Body of pancreas (tissue), 4 donors: ENCODE measurements around the gene MPZL1. TPM values are rescaled to one million over a fixed set of nuclear protein-coding genes. Genes with fewer than 3 reads are reported as not detected.

ENCODE experiments used
- ATAC-seq: fragments of 150-250 bp; one replicate; pipeline ENCODE4 v1.9.1; 2016
- DNase-seq, 4 donors: peaks; one replicate each; pipeline ENCODE4 v3.0.0-alpha.2; 2019
- H3K27ac ChIP-seq, 4 donors: fragments of 200-600 bp; sonication (generic); 1 replicate in 3 of 4; 2 replicates in 1 of 4; pipeline versions ENCODE4 v1.5.1 to v1.6.1; 2016 to 2019; ENCODE audit warnings: mild to moderate bottlenecking in 1 of 4, mixed read lengths in 1 of 4, moderate library complexity in 1 of 4
- H3K27me3 ChIP-seq, 2 donors: fragments of 200-600 bp; sonication (generic); one replicate each; pipeline ENCODE4 v1.6.0; 2016; ENCODE audit warnings: mild to moderate bottlenecking in 1 of 2
- H3K36me3 ChIP-seq, 2 donors: fragments of 200-600 bp; sonication (generic); replicated peaks in 1 of 2; 2 replicates each; pipeline ENCODE4 v1.5.1; 2016; ENCODE audit warnings: low read depth in 2 of 2; ENCODE audit not compliant: insufficient read depth in 1 of 2
- H3K4me1 ChIP-seq: fragments of 200-600 bp; sonication (generic); one replicate; pipeline ENCODE4 v1.6.0; 2016
- H3K4me3 ChIP-seq, 2 donors: fragments of 200-600 bp; sonication (generic); 1 replicate in 1 of 2; 2 replicates in 1 of 2; pipeline ENCODE4 v1.5.1; 2016 to 2019
- H3K9me3 ChIP-seq, 3 donors: fragments of 200-600 bp; sonication (generic); 1 replicate in 2 of 3; 2 replicates in 1 of 3; pipeline ENCODE4 v1.5.1; 2016
- POLR2A ChIP-seq, 3 donors: fragments of 450-650 bp; IDR thresholded peaks; one replicate each; pipeline ENCODE4 v1.6.1; 2016; ENCODE audit warnings: antibody characterized with exemption in 3 of 3, mild to moderate bottlenecking in 2 of 3
- WGBS, 2 donors: methylation state at CpG; one replicate each; pipeline ENCODE4 v1.1.5; 2017; 5-methylcytosine and 5-hydroxymethylcytosine counted together
- intact Hi-C: fragments of 100-400 bp; cut with DNase I; formaldehyde crosslinking; loops from one replicate; pipeline ENCODE4 v1.15.1; 2023
- total RNA-seq, 2 donors: library from RNA; depleted of rRNA; stranded (reverse); fragments of >200 nt; gene quantifications; one replicate each; pipeline ENCODE4 v1.1.0, GENCODE V29; 2016
- TF ChIP-seq, protein P1 (sequence below), 7 experiments: fragments of 450-650 bp in 4 of 7; fragments of 200-600 bp in 3 of 7; sonication (generic) in 3 of 7; IDR thresholded peaks; one replicate each; pipeline ENCODE4 v1.5.1; 2016 to 2019; ENCODE audit warnings: antibody characterized with exemption in 7 of 7

The MPZL1 gene
- total RNA-seq, 2 donors from 2014 or later = 19.8 to 28.5 TPM

- H3K4me3 ChIP-seq = peak overlapping the region; percentile 94 to 96
- no peaks in the 10 kb centered on the region for H3K27me3 ChIP-seq
- H3K4me1 ChIP-seq = peaks cover 25% of the 10 kb centered on the region
- no peaks in the 10 kb centered on the region for H3K36me3 ChIP-seq
- intact Hi-C loops = no loop called here
- WGBS, 2 donors = 0% methylated on average over 14 to 43 of the region's 52 CpGs
- ATAC-seq (peak; percentile 67), DNase-seq (peak; percentile 40 to 57 (median 53))
- no peaks in the 10 kb centered on the region for H3K9me3 ChIP-seq
- H3K27ac ChIP-seq = peak overlapping the region; percentile 82 to 89 (median 84)
- TF ChIP-seq, protein P1, sequence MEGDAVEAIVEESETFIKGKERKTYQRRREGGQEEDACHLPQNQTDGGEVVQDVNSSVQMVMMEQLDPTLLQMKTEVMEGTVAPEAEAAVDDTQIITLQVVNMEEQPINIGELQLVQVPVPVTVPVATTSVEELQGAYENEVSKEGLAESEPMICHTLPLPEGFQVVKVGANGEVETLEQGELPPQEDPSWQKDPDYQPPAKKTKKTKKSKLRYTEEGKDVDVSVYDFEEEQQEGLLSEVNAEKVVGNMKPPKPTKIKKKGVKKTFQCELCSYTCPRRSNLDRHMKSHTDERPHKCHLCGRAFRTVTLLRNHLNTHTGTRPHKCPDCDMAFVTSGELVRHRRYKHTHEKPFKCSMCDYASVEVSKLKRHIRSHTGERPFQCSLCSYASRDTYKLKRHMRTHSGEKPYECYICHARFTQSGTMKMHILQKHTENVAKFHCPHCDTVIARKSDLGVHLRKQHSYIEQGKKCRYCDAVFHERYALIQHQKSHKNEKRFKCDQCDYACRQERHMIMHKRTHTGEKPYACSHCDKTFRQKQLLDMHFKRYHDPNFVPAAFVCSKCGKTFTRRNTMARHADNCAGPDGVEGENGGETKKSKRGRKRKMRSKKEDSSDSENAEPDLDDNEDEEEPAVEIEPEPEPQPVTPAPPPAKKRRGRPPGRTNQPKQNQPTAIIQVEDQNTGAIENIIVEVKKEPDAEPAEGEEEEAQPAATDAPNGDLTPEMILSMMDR (IDR thresholded peaks at IDR 0.05) = peak in 1 of 7 experiments; percentile 2
- no peak for TF ChIP-seq POLR2A (IDR thresholded peaks at IDR 0.05)
These were observed 529 bp downstream of the MPZL1 start for GRCh38 chr1:167722152-167722869.

DNA sequence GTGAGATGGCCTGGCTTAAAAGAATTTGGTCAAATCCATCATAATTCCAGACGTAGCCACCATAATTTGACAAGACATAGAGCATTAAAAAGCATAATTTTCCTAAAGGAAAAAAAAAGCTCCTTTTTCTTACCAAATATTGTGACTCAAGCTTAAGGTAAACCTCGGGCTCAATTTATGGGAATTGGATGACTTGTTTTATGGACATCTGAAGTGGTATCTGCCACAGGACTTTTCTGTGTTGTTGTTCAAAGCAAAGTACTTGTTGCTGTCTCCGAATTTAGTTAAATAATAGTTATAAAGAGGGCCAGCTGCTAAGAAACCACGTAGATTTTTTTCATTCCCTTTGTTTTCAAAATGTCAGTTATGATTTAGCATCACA, 1.1 kb downstream of the MPZL1 start:
- Histone ChIP-seq H3K27me3 (no peaks in the 10 kb centered on the region), H3K9me3 (no peaks in the 10 kb centered on the region), H3K4me3 (no peak overlapping the region), H3K4me1 (peaks cover 25% of the 10 kb centered on the region), H3K27ac (peak overlapping the region; percentile 82 to 89 (median 84)), H3K36me3 (no peaks in the 10 kb centered on the region)
- intact Hi-C loops = no loop called here
- ATAC-seq (no peak), DNase-seq (no peak)
- TF ChIP-seq POLR2A (IDR thresholded peaks at IDR 0.05) = no peak
- TF ChIP-seq, protein P1 (IDR thresholded peaks at IDR 0.05) = no peak
- WGBS, 2 donors = 4 to 7% methylated on average over 4 of the region's 4 CpGs

- Histone ChIP-seq H3K27me3 (no peaks in the 10 kb centered on the region), H3K4me3 (no peak overlapping the region), H3K9me3 (no peaks in the 10 kb centered on the region), H3K36me3 (no peaks in the 10 kb centered on the region), H3K27ac (no peak overlapping the region), H3K4me1 (peaks cover 25% of the 10 kb centered on the region)
- TF ChIP-seq, protein P1 (IDR thresholded peaks at IDR 0.05) = no peak
- no peak for TF ChIP-seq POLR2A (IDR thresholded peaks at IDR 0.05)
- WGBS, 2 donors = 79% methylated on average over 2 of the region's 2 CpGs
- ATAC-seq (no peak), DNase-seq (no peak)
- intact Hi-C loops = no loop called here
These were observed 2.0 kb downstream of the MPZL1 start for GRCh38 chr1:167723707-167724323.

DNA sequence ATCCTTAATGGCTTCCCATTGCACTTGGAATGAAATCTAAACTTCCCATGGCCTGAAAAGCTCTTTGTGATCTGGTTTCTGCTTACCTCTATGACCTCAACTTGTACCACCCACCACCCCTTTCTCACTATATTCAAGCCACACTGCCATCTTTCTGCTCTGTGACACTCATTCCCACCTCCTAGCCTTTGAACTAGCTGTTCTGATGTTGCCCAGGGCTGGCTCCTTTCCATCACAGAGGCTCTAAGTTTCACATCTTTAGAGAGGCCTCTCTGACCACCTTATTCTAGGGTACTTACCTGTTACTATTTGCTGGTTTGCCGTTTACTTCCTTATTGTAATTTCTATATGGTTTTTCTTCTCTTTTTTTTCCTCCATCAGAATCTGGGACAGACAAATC, 4.2 kb downstream of the MPZL1 start:
- Histone ChIP-seq H3K4me3 (no peak overlapping the region), H3K4me1 (peaks cover 21% of the 10 kb centered on the region), H3K9me3 (no peaks in the 10 kb centered on the region), H3K36me3 (no peaks in the 10 kb centered on the region), H3K27me3 (no peaks in the 10 kb centered on the region), H3K27ac (no peak overlapping the region)
- 77 to 87% methylated on average over 1 of the region's 1 CpG for WGBS, 2 donors
- intact Hi-C loops = no loop called here
- no peak for TF ChIP-seq POLR2A (IDR thresholded peaks at IDR 0.05)
- TF ChIP-seq, protein P1 (IDR thresholded peaks at IDR 0.05) = no peak
- DNase-seq = no peak
- no peak for ATAC-seq
